Measurements from ENCODE around the gene DMAP1.

GRCh38 chr1:44256762-44257554 lies 43.7 kb downstream of the DMAP1 start:
- TF ChIP-seq CTCF (IDR thresholded peaks at IDR 0.05; ENCODE audit: low read depth, low read length) (no peak), EZH2phosphoT487 (IDR thresholded peaks at IDR 0.05; ENCODE audit: low read depth) (no peak)

Measured in OCI-LY3 (cell line).